Ishikawa (cell line): ENCODE results near the gene SLC28A1.

Experiments
- CEBPB ChIP-seq: IDR thresholded peaks from 2 replicates; pipeline ENCODE4 v1.6.1; 2012
- CREB1 ChIP-seq: IDR thresholded peaks from 2 replicates; pipeline ENCODE4 v1.6.1; 2012; ENCODE audit warnings: low read depth
- EGR1 ChIP-seq: IDR thresholded peaks from 2 replicates; pipeline ENCODE4 v1.6.1; 2012
- EP300 ChIP-seq: IDR thresholded peaks from 2 replicates; pipeline ENCODE4 v1.6.1; 2012; ENCODE audit warnings: borderline replicate concordance
- FOXM1 ChIP-seq: IDR thresholded peaks from 2 replicates; pipeline ENCODE4 v1.6.1; 2012; ENCODE audit warnings: low read depth, borderline replicate concordance
- NFIC ChIP-seq: IDR thresholded peaks from 2 replicates; pipeline ENCODE4 v1.6.1; 2012
- RAD21 ChIP-seq: IDR thresholded peaks from 2 replicates; pipeline ENCODE4 v1.6.1; 2012; ENCODE audit warnings: low read depth
- REST ChIP-seq: IDR thresholded peaks from 2 replicates; pipeline ENCODE4 v1.6.1; 2012; ENCODE audit warnings: low read depth, mild to moderate bottlenecking
- TAF1 ChIP-seq: IDR thresholded peaks from 2 replicates; pipeline ENCODE4 v1.6.1; 2012; ENCODE audit warnings: low read depth, mild to moderate bottlenecking
- TCF12 ChIP-seq: IDR thresholded peaks from 2 replicates; pipeline ENCODE4 v1.6.1; 2012; ENCODE audit warnings: low read depth
- TEAD4 ChIP-seq: IDR thresholded peaks from 2 replicates; pipeline ENCODE4 v1.6.1; 2012
- YY1 ChIP-seq: IDR thresholded peaks from 2 replicates; pipeline ENCODE4 v1.6.1; 2012; ENCODE audit warnings: low read depth
- ZBTB7A ChIP-seq: IDR thresholded peaks from 2 replicates; pipeline ENCODE4 v1.6.1; 2012; ENCODE audit warnings: low read depth
- TF ChIP-seq, protein P1 (sequence below): IDR thresholded peaks from 2 replicates; pipeline ENCODE4 v1.6.1; 2012
- TF ChIP-seq, protein P2 (sequence below): IDR thresholded peaks from 2 replicates; pipeline ENCODE4 v1.6.1; 2012

SLC28A1 gene

DNA sequence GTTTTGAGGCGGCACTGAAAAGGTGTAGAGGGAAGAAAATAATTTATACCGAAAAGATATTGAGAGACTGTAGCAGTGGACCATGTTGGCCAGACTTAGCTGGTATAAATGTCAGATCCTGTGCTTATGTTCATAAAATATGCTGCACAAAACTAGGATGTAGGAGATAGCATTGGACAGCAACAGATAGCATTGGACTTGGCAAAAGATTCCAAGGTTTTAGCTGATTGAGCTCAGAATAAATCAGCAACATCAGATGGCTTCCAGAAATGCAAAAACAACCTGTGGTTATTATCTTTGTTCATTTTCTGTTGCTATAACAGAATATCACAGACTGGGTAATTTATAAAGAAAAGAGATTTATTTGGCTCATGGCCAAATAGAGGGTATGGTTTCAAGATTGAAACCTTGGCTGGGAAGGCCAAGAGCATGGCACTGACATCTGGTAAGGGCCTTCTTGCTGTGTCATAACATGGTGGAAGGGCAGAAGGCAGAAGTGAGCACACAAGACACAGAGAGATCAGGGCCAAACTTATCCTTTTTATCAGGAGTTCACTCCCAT, 34.7 kb downstream of the SLC28A1 start:
- TF ChIP-seq NFIC (peak; percentile 56), EP300 (no peak)

DNA sequence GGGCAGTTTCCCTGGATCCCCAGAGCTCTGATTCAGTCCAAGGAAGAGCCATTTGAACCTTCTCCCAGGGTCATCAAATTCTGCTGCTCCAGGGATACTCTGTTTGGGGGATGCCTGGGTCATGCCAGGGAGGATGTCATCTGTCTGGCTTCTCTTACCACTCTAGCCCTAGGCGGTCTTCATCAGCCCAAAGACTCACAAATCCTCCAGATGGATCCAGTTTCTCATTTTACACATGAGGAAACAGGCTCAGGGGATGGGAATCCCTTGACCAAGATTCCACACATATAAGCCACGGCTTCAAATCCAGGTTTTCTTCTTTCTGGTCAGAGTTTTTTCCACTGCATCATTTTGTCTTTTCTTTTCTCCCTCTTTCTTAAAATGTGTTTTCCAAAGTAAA, 36.7 kb downstream of the SLC28A1 start:
- TF ChIP-seq FOXM1 (no peak), TAF1 (no peak), TEAD4 (no peak), EP300 (no peak), CREB1 (no peak), NFIC (no peak), RAD21 (no peak), EGR1 (no peak), ZBTB7A (no peak), REST (no peak), TCF12 (no peak)
- TF ChIP-seq, protein P1, sequence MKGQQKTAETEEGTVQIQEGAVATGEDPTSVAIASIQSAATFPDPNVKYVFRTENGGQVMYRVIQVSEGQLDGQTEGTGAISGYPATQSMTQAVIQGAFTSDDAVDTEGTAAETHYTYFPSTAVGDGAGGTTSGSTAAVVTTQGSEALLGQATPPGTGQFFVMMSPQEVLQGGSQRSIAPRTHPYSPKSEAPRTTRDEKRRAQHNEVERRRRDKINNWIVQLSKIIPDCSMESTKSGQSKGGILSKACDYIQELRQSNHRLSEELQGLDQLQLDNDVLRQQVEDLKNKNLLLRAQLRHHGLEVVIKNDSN, result no peak
- TF ChIP-seq, protein P2, sequence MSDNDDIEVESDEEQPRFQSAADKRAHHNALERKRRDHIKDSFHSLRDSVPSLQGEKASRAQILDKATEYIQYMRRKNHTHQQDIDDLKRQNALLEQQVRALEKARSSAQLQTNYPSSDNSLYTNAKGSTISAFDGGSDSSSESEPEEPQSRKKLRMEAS, result no peak

DNA sequence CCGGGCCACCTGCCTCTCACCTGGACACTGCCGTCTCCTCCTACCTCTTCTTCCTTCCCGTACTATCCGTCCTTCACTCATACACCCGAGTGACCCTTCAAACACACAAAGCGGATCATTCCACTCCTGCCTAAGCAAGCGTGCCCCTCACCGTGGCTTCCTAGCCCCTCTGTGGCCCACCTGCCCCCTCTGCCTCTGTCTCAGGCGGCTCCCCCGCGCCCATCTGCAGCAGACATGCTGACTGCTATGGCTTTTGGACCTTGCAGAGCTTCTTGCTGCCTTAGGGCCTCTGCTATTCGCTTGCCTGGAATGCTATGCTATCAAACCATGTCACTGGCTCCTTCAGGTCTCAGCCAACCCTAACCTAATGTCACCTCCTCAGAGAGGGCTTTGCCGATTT, 38.1 kb downstream of the SLC28A1 start:
- TF ChIP-seq TAF1 (no peak), TCF12 (no peak), CREB1 (no peak), TEAD4 (no peak), CEBPB (no peak)
- TF ChIP-seq, protein P2, result no peak

DNA sequence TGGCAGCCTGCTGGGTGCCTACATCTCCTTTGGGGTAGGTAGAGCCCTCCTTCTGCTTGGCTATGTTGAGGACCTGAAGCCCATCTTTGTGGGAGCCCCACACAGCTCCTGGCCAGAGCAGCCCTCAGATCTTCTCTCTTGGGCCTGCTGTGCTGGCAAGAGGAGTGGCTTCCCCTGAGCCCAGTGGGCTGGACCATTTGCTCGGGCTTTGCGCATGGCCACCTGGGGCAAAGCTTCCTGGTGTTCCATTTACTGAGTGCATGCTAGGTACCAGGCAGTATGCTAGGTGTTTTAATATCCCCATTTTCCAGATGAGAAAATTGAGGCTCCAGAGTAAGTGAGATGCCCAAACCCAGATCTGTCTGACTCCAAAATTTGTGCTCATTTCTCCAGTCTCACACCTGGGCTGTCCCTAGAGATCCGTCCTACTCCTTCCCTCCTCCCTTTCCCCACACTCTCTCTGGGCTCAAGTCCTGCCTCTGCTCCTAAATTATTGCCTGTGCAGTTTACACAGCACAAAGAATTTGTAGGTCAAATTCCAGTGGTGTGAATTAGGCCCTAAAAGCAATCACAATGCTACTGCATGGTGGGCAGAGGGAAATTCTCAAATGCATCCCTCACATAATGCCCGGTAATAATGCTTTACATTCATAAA, 39.7 kb downstream of the SLC28A1 start:
- TF ChIP-seq, protein P2, result no peak
- TF ChIP-seq ZBTB7A (no peak), CREB1 (no peak)

GRCh38 chr15:84924821-84925569, 40.5 kb downstream of the SLC28A1 start:
- TF ChIP-seq CEBPB, result peak; percentile 84

DNA sequence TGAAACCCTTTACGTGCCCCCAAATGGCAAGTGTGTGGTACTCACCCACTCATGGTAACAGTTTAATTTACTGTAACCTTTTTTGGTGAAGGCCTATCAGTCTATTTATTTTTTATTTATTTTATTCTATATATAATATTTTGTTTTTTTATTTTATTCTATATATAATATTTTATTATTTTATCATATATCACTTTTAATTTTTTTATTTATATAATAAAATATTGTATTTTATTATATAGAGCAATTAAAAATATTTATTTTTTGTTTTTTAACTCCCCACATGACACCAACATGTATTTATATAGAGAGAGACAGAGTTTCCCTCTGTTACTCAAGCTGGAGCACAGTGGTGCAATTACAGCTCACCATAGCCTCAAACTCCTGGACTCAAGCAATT, 41.4 kb downstream of the SLC28A1 start:
- TF ChIP-seq, protein P2, result no peak
- TF ChIP-seq, protein P1, result no peak
- no peak for TF ChIP-seq NFIC
- no peak for TF ChIP-seq TCF12
- TF ChIP-seq RAD21, result no peak
- TF ChIP-seq CEBPB, result no peak
- no peak for TF ChIP-seq TEAD4
- no peak for TF ChIP-seq YY1
- no peak for TF ChIP-seq EGR1
- no peak for TF ChIP-seq REST
- no peak for TF ChIP-seq FOXM1
- TF ChIP-seq ZBTB7A, result no peak
